Measurements from ENCODE around the gene SH3GL3. TPM values are rescaled to one million over a fixed set of nuclear protein-coding genes. Genes with fewer than 3 reads are reported as not detected.

Gene SH3GL3
- total and polyA plus RNA-seq, 4 donors, result 0.31 to 8.4 (median 2.3) TPM

GRCh38 chr15:83592370-83593040 lies 145.4 kb downstream of the SH3GL3 start:
- H3K36me3 ChIP-seq (ENCODE audit: control insufficient read depth in 4 of 4, insufficient read depth in 4 of 4, low read length in 4 of 4), result no peaks in the 10 kb centered on the region
- H3K9ac ChIP-seq (ENCODE audit: insufficient read depth in 1 of 2, low read length in 2 of 2), result no peak overlapping the region
- H3K9me3 ChIP-seq (ENCODE audit: control insufficient read depth in 4 of 4, insufficient read depth in 3 of 4, low read length in 3 of 4), result peaks cover 0 to 2% (median 0%) of the 10 kb centered on the region in 4 donors
- H3K27ac ChIP-seq (ENCODE audit: low read depth in 1 of 2, low read length in 1 of 2), result no peak overlapping the region
- H3K27me3 ChIP-seq (ENCODE audit: control insufficient read depth in 3 of 3, insufficient read depth in 3 of 3, low read length in 2 of 3), result no peaks in the 10 kb centered on the region
- H3K4me1 ChIP-seq (ENCODE audit: control insufficient read depth in 5 of 5, insufficient read depth in 5 of 5, low read length in 5 of 5), result peaks cover 0 to 26% (median 3%) of the 10 kb centered on the region in 5 donors
- DNase-seq, result peak; percentile 80 to 94 (median 90)
- 64 to 80% methylated on average over 6 of the region's 6 CpGs for WGBS, 2 donors
- H3K4me3 ChIP-seq, result no peak overlapping the region
- TF ChIP-seq, protein P1, sequence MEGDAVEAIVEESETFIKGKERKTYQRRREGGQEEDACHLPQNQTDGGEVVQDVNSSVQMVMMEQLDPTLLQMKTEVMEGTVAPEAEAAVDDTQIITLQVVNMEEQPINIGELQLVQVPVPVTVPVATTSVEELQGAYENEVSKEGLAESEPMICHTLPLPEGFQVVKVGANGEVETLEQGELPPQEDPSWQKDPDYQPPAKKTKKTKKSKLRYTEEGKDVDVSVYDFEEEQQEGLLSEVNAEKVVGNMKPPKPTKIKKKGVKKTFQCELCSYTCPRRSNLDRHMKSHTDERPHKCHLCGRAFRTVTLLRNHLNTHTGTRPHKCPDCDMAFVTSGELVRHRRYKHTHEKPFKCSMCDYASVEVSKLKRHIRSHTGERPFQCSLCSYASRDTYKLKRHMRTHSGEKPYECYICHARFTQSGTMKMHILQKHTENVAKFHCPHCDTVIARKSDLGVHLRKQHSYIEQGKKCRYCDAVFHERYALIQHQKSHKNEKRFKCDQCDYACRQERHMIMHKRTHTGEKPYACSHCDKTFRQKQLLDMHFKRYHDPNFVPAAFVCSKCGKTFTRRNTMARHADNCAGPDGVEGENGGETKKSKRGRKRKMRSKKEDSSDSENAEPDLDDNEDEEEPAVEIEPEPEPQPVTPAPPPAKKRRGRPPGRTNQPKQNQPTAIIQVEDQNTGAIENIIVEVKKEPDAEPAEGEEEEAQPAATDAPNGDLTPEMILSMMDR (IDR thresholded peaks at IDR 0.05; ENCODE audit: control extremely low read depth, extremely low read depth), result no peak
- ATAC-seq (ENCODE audit: insufficient read depth, low FRiP score), result no peak

- TF ChIP-seq, protein P1 (IDR thresholded peaks at IDR 0.05; ENCODE audit: control extremely low read depth, extremely low read depth), result no peak
- Histone ChIP-seq H3K9ac (ENCODE audit: insufficient read depth in 1 of 2, low read length in 2 of 2) (no peak overlapping the region), H3K27ac (ENCODE audit: low read depth in 1 of 2, low read length in 1 of 2) (no peak overlapping the region), H3K9me3 (ENCODE audit: control insufficient read depth in 4 of 4, insufficient read depth in 3 of 4, low read length in 3 of 4) (peaks cover 0 to 2% (median 0%) of the 10 kb centered on the region in 4 donors), H3K4me3 (no peak overlapping the region), H3K4me1 (ENCODE audit: control insufficient read depth in 5 of 5, insufficient read depth in 5 of 5, low read length in 5 of 5) (peaks cover 0 to 26% (median 3%) of the 10 kb centered on the region in 5 donors), H3K36me3 (ENCODE audit: control insufficient read depth in 4 of 4, insufficient read depth in 4 of 4, low read length in 4 of 4) (no peaks in the 10 kb centered on the region), H3K27me3 (ENCODE audit: control insufficient read depth in 3 of 3, insufficient read depth in 3 of 3, low read length in 2 of 3) (no peaks in the 10 kb centered on the region)
- 80 to 83% methylated on average over 1 of the region's 1 CpG for WGBS, 2 donors
- DNase-seq (no peak), ATAC-seq (ENCODE audit: insufficient read depth, low FRiP score) (no peak)
These were observed 148.1 kb downstream of the SH3GL3 start for GRCh38 chr15:83595191-83595590.

DNA sequence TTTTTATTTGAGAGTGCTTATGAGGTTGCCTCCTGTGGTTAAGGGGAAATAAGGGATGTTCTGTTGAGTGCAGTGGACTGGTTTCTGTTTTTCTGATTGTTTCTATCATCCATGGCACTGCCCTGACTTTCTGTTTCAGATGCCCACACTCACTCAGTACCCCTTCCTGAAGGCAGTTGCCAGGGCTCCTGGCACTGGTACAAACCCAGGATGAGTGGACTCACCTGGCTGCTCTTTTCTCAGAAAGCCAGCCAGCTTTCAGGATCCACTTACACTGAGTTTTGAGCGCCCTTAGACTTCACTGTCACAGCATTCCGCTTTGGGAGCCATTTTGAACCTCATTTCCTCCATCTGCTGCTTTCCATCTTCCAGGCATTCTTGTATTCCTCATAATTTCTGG lies 150.9 kb downstream of the SH3GL3 start:
- no peaks in the 10 kb centered on the region for H3K27me3 ChIP-seq (ENCODE audit: control insufficient read depth in 3 of 3, insufficient read depth in 3 of 3, low read length in 2 of 3)
- peaks cover 0 to 5% (median 2%) of the 10 kb centered on the region in 4 donors for H3K9me3 ChIP-seq (ENCODE audit: control insufficient read depth in 4 of 4, insufficient read depth in 3 of 4, low read length in 3 of 4)
- no peak overlapping the region for H3K27ac ChIP-seq (ENCODE audit: low read depth in 1 of 2, low read length in 1 of 2)
- whole genome bisulfite sequencing, 2 donors, result 84 to 87% methylated on average over 2 of the region's 2 CpGs
- DNase-seq (no peak), ATAC-seq (ENCODE audit: insufficient read depth, low FRiP score) (no peak)
- H3K4me1 ChIP-seq (ENCODE audit: control insufficient read depth in 5 of 5, insufficient read depth in 5 of 5, low read length in 5 of 5), result peaks cover 0 to 11% (median 3%) of the 10 kb centered on the region in 5 donors
- H3K4me3 ChIP-seq, result no peak overlapping the region
- TF ChIP-seq, protein P1 (IDR thresholded peaks at IDR 0.05; ENCODE audit: control extremely low read depth, extremely low read depth), result no peak
- no peaks in the 10 kb centered on the region for H3K36me3 ChIP-seq (ENCODE audit: control insufficient read depth in 4 of 4, insufficient read depth in 4 of 4, low read length in 4 of 4)
- no peak overlapping the region for H3K9ac ChIP-seq (ENCODE audit: insufficient read depth in 1 of 2, low read length in 2 of 2)

Measured in lung (tissue), 12 donors.